ENCODE measurements around the gene ATXN2.
"Not testable (repeated sequence)": the region's sequence is repeated elsewhere in the genome, so short reads cannot be mapped to it uniquely, and the experiment has no call there.

ATXN2 gene

DNA sequence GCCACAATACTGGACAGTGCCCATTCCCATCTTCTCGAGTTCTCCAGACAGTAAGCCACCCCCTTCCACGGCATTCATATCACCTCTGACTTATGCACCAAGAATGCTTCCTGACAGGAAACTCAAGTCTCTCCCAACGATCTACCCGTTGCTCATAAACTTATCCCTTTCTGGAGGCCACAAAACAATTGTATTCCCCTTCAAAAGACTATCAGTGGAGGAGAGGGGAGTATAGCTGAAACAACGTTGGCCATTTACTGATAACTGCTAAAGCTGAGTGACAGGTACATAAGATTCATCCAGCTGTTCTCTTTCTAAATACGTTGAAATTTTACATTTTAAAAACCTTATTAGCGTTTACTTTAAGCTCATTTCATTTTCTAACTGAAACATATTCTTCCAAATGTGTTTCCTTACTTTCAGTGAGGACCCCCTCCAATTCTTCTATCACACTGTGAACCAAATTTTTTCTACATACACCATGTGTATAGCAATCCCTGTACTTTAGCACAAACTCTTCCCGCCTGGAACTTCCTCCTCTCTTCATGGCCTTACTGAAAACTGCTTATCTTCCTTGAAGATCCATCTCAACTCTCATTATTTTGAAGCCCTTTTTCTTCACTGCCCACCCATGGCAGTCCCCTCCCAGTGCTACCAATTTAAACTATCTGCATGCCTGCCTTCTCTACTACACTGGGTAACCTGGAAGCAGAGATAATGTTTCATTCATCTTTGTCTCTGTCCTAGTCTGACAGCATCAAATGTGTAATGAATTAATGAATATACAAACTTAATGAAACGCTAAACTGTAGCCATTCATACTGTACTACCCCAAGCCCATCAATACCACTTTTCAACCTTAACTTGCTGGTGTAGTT, 28.8 kb downstream of the ATXN2 start:
- DNase-seq, result no peak

GRCh38 chr12:111569363-111570083, 29.6 kb downstream of the ATXN2 start:
- DNase-seq, result no peak

DNA sequence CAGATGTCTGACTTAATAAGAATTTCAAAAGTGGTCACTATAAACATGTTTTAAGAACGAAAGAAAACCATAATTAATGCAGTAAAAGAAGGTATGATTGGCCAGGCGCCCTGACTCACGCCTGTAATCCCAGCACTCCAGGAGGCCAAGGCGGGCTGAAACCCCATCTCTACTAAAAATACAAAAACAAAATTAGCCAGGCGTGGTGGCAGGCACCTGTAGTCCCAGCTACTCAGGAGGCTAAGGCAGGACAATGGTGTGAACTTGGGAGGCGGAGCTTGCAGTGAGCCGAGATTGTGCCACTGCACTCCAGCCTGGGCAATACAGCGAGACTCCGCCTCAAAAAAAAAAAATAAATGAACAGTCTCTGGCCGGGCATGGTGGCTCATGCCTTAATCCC, 38.3 kb downstream of the ATXN2 start:
- not testable (repeated sequence) for DNase-seq

DNA sequence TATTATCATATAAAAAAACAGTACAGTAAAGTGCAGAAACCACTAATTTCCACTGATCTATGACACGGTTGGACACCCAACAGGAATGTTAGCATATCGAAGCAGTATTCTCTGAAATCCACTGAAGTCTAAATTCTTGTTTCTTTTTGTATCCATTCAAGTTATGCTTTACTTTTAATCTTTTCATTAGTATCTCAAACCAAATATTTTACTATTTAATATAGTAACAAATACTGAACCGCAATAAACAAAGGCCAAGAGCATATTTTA, 41.1 kb downstream of the ATXN2 start:
- DNase-seq, result no peak

DNA sequence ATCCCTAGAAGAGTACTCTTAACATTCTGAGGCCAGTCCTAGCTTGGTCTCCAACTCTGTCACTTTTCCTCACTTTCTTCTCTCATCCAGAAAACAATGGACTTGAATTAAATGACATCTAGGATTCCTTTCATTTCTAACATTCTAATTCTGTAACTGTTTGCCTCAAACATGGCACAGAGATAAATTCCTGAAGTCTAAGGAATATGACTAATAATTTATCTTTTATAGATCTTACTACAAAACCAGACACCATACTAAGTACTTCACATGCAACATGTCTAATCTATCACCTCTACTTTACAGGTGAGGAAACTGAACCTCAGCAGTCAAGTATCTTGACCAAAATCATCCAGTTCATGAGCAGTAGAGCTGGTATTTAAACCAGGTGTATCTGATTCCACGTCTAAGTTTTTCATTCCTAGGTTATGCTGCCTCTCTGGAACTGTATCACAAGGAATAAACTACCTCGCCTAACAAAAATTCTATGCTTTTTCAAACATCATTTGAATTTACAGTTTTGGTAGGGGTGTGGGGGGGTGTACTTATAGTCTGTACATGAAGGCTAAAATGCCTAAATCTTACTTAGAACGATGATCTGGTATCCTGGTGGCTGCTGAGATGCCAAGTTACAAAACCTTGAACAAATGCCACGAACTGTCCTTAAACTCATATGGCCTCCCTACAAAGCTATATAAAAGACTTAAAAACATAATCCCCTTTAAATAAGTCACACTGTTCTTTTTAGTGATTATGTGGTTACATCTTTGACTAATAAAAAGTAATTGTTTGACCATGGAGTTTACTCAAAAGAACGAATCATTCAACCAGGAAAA, 41.6 kb downstream of the ATXN2 start:
- DNase-seq, result no peak

DNA sequence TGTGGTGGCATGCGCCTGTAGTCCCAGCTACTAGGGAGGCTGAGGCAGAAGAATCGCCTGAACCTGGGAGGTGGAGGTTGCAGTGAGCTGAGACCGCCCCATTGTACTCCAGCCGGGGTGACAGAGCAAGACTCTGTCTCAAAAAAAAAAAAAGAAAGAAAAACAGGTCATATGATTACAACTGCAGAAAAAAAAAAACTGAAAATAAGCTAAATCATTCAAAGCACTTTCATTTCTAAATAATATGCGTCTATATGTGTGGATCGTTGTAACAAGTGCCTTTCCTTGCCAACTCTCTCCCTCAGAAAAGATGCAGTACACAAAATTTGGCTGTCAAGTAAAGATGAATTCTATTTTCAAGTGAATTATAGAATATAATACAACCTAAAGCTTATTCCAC, 42.4 kb downstream of the ATXN2 start:
- DNase-seq, result no peak

DNA sequence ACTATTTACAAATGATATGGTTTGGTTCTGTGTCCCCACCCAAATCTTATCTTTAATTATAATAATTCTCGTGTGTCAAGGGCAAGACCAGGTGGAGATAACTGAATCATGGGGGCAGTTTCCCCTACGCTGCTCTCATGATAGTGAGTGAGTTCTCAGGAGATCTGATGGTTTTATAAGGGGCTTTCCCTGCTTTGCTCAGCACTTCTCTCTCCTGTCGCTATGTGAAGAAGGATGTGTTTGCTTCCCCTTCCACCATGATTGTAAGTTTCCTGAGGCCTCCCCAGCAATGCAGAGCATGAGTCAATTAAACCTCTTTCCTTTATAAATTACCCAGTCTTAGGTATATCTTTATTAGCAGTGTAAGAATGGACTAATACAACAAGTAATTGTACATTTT, 43.8 kb downstream of the ATXN2 start:
- not testable (repeated sequence) for DNase-seq

GRCh38 chr12:111546758-111547383, 52.2 kb downstream of the ATXN2 start:
- no peak for DNase-seq

DNA sequence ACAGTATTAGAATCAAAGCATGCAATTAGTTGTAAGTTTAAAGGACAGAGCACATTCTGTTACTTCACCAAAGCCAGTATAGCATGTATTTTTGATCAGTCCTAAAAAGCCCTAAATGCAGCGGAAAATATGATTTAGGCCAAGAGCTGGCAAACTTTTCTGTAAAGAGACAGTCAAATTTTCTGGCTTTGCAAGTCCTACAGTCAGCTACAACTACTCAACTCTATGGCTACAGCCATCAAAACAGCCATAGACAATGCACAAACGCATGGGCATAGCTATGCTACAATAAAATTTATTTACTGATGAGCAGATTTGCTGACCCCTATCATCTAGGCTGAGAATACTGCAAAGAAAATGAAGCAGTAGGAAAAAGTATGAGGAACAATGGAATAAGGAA, 52.9 kb downstream of the ATXN2 start:
- no peak for DNase-seq

DNA sequence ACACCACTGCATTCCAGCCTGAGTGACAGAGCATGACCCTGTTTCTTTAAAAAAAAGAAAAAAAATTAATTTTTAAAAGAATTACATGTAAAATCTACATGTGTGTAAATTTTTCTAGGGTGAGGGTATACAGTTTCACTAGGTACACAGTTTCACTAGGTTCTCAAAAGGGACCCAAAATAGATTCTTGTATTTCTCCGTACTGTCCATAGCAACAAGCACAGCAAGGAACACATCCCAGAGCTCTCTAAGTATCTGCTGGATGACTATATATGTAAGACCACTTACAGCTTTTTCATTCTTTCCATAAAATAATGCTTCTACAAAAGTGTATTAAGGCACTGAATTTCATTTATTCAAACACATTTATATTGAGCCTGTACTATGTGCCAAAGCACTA, 55.1 kb downstream of the ATXN2 start:
- DNase-seq, result no peak

DNA sequence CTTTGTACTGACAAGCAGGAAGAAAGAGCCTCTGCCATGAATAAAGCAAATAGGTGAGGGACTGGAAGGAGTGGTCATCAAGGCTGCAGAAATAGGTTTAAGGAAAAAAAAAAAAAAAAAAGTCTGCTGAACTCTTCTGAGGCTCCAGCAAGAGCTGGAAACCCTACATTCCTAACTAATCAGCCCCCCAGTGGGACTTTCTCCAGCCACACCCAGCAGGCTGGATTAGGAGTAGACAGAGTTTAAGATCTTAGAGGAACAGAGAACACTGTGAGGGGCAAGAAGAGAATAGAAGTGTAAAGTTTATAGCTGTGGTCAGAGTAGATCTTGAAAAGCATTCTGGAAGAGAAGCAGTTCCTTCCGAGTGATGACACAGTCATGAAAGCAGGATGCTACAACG, 66.4 kb downstream of the ATXN2 start:
- no peak for DNase-seq

DNA sequence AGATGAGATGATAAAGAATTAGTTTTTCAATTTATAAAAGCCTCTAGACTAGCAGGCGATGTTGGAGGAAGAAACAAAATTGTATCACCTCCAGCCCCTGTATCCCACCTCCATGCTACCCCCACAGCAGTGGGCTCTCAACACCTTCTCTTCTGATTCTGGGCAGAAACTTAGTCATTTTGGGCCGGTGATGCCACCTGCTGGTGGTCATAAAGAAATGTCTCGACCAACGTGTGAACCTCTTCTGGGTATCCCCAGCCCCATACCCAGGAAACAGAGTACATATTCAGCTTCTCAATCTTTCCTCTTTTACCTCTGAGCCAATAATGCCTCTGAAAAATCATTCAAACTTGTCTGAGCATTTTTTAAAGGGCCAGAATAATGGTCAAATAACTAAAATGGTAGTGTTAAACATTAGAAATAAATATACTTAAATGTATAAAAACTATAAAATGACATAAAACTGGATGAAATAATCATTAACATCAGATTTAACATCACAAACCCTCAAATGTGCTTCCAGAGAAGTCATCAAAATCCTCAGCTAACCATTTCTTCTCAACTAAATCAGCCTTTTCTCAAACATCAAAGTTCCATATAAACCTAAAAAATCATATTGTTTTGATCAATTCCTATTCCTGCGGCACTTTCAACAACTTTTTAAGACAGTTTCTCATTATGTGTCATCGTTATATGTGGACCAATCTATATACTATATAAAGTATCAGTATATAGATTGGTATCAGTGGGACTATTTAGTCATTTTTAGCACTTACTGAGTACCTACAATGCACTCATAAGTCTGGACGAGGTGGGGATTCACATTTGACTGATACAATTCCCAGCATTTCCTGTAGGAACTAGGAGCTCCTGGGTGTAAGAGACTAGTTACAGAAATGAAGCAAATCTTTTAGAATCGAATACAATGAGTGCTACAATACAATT, 69.4 kb downstream of the ATXN2 start:
- peak; percentile 51 for DNase-seq

- DNase-seq, result no peak
Measured at GRCh38 chr12:111523587-111524167, 75.4 kb downstream of the ATXN2 start.

- no peak for DNase-seq
Measured at GRCh38 chr12:111521801-111522200, 77.3 kb downstream of the ATXN2 start.

GRCh38 chr12:111519937-111520336, 79.2 kb downstream of the ATXN2 start:
- no peak for DNase-seq

- DNase-seq, result no peak
Measured at GRCh38 chr12:111519083-111519482, 80.0 kb downstream of the ATXN2 start.

DNA sequence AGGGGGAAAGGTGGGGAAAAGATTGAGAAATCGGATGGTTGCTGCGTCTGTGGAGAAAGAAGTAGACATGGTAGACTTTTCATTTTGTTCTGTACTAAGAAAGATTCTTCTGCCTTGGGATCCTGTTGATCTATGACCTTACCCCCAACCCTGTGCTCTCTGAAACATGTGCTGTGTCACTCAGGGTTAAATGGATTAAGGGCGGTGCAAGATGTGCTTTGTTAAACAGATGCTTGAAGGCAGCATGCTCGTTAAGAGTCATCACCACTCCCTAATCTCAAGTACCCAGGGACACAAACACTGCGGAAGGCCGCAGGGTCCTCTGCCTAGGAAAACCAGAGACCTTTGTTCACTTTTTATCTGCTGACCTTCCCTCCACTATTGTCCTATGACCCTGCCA, 91.4 kb downstream of the ATXN2 start:
- DNase-seq, result not testable (repeated sequence)

DNA sequence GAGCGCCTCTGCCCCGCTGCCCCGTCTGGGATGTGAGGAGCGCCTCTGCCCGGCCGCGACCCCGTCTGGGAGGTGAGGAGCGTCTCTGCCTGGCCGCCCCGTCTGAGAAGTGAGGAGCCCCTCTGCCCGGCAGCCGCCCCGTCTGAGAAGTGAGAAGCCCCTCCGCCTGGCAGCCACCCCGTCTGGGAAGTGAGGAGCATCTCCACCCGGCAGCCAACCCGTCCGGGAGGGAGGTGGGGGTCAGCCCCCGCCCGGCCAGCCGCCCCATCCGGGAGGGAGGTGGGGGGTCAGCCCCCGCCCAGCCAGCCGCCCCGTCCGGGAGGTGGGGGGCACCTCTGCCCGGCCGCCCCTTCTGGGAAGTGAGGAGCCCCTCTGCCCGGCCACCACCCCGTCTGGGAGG, 91.9 kb downstream of the ATXN2 start:
- not testable (repeated sequence) for DNase-seq

DNA sequence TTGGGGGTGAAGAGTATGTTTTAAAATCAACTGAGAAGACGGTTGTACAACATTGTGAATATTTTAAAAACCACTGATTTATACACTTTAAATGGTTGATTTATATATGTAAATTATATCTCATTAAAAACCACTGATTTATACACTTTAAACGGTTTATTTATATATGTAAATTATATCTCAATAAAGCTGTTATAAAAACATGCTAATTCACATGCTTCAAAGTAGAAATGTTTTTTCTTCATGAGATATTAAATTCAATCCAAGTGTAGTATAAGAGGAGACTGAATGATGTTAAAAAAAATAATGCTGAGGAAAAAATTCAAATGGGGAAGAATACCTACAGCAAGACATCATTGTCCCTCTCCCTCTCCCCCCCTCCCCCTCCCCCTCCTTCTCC, 92.9 kb downstream of the ATXN2 start:
- DNase-seq, result no peak

- no peak for DNase-seq
Measured at GRCh38 chr12:111505601-111506036, 93.5 kb downstream of the ATXN2 start.

- no peak for DNase-seq
Measured at GRCh38 chr12:111503116-111503515, 96.0 kb downstream of the ATXN2 start.

- DNase-seq, result no peak
Measured at GRCh38 chr12:111494676-111495075, 104.4 kb downstream of the ATXN2 start.

Measured in stimulated activated naive CD4-positive, alpha-beta T cell treated with Interleukin-2 at 50 U/mL for 16 hours (primary cell).